IMR-90 (cell line): ENCODE measurements around the gene PROCR.

Source experiments
- CTCF ChIP-seq: conservative IDR thresholded peaks from 2 replicates; pipeline ENCODE4 v1.5.1; 2012; ENCODE audit warnings: mild to moderate bottlenecking, low read depth, low read length, improper control_type of control experiment
- MAFK ChIP-seq: IDR thresholded peaks from 2 replicates; pipeline ENCODE4 v1.6.1; 2012; ENCODE audit warnings: low read depth, low read length, improper control_type of control experiment
- POLR2A ChIP-seq: IDR thresholded peaks from 2 replicates; pipeline ENCODE4 v1.6.1; 2012; ENCODE audit warnings: mild to moderate bottlenecking, low read depth, low read length
- RFX5 ChIP-seq: IDR thresholded peaks from 2 replicates; pipeline ENCODE4 v1.8.0; 2012; ENCODE audit warnings: low read depth, mild to moderate bottlenecking, low read length, moderate library complexity

DNA sequence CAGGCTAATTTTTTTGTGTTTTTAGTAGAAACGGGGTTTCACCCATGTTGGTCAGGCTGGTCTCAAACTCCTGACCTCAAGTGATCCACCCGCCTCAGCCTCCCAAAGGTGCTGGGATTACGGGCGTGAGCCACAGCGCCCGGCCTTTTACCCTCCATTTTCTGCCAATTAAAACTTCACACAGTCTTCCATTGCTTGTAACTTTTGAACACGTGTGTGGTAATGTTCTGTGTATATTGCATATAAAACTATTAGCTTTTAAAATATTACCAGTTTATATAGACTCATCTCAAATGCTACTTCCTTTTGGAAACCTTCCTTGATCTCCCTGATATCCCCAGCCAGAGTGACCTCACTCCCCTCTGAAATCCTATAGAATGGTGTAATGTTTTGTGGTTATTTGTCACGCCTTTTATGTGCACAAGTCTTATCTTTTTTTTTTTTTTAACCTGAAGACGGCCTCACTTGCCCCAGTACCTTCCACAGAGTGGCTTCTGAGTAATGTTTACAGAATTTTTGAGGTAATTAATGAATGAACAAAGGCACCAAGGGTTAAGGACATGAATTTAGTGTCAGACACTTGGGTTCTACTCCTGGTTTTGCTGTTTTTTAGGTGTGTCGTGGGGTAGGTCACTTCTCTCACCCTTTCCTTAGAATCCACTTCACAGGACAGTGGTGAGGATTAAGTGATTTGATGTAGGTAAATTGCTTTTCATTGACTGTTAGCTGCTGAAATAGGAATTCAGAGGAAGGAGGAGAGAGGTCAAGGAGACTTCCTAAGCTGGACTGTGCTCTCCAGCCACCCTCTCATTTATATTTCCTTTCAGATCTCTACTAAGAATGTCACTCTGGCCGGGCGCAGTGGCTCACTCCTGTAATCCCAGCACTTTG is 43.4 kb downstream of the PROCR start:
- TF ChIP-seq CTCF, result no peak
- TF ChIP-seq POLR2A, result no peak
- TF ChIP-seq RFX5, result no peak
- no peak for TF ChIP-seq MAFK
